GM18526 (cell line): Measurements from ENCODE around the gene CLDN17.

Experiments used
- POLR2A ChIP-seq: IDR thresholded peaks from 3 replicates; pipeline ENCODE4 v1.6.1; 2011; ENCODE audit not compliant: insufficient read length; ENCODE audit errors: extremely low read depth

Gene CLDN17, protein sequence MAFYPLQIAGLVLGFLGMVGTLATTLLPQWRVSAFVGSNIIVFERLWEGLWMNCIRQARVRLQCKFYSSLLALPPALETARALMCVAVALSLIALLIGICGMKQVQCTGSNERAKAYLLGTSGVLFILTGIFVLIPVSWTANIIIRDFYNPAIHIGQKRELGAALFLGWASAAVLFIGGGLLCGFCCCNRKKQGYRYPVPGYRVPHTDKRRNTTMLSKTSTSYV

DNA sequence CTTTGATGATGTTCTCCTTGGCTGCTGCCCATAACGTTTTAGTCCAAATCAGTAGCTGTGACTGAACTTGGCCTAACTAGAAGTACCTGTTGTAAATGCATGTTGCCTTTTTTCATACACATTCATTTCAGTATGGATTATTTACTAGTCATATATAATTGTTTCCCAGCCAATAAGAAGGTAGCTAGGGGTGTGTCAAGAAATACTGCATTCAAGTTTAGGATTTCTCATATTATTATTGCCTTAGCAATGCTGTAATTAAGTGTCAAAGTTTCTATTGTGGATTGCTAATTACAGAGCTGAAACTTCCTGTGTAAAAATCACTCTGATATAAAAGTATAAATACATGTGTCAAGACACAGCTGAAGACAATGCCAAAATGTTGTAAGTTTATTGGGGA, at the start of gene CLDN17:
Gene CLDN17 (minus strand): TSS at position 101 of the 400 bp plus-strand sequence. CDS start 188 bp downstream, outside the sequence.
- no peak for TF ChIP-seq POLR2A

DNA sequence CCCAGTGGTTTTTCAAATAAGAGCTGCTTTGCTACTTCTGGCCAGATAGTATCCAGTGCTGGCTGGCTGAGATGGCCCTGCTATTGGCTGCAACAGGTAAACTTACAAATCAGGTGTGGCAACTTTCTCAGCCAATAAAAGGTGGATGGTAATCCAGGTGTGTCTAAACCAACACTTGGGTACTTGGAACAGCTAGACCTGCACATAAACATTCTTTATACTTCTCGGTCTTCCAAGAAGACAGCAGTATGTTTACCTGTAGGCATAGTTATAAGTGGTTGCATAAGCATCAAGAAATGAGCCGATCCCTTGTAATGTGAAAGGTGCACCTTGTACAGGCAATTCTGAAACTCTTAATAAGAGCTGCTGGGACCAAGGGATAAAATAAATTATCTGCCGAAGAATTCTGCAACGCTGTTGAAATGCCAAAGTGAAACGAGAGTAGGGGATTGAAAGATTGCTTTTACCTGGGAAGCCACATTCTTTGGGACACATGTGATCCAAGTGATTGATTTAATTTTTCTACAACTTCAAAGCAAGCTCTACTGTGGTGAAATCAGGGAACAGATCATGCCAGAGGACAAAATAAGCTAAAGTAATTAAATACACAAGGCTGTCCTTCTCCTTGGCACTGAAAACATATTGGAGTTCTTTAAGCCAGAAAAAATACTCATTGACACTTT, 49.6 kb upstream of the CLDN17 start, which contains the start of gene CLDN8:
Gene CLDN8 (minus strand): TSS at position 57 of the 683 bp plus-strand sequence. CDS start 172 bp downstream, outside the sequence.
- TF ChIP-seq POLR2A, result no peak

DNA sequence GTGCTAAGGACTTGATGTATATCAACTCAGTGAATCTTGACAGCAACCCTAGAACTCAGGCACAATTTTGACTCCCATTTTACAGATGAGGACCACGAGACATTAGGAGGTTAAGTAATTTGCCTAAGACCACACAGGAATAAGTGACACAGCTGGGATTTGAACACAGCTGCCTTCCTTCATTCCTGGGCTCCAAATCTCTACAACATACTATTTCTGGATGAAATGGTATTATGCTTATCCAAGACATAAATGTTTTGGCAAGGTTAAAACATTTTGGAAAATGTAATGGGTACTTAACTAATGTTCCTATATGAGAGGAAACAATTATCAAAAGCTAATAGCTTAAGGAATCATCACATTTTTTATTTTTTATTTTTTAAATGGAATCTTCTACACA, 44.5 kb upstream of the CLDN17 start:
- no peak for TF ChIP-seq POLR2A

DNA sequence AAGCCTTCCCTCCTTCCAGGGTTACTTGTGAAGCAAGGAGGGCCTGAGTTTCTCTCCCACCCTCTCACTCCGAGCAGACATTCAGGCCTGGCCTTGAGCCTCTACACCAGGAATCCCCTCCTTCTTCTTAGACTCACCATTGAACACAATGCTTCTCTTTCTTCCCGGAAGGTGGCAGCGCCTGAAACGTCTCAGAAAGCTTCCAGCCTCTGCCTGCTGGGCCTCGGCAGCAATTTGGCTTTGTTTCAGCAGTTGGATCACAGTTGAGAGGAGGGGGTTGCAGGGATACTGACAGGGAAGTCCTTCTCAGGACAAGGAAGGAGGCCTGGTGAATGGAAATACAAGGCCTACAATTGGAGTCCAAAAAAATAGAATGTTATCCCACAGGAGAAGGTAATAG, 43.0 kb upstream of the CLDN17 start:
- TF ChIP-seq POLR2A, result no peak

DNA sequence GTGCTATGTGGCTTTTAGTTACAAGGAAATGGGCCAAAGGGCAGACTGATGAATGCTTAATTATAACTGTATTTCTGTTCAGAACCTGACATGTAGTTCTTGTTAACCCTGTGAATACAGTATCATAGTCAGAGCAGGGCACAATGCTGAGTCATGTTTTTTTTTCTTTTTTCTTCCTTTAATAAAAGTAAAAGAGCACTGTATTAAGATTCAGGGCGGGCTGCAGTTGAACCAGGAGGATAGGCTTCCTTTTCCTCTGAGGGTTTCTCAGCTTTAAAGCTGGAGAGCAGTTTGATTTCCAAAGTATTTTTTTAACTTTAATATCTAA, 40.6 kb upstream of the CLDN17 start:
- TF ChIP-seq POLR2A, result no peak

DNA sequence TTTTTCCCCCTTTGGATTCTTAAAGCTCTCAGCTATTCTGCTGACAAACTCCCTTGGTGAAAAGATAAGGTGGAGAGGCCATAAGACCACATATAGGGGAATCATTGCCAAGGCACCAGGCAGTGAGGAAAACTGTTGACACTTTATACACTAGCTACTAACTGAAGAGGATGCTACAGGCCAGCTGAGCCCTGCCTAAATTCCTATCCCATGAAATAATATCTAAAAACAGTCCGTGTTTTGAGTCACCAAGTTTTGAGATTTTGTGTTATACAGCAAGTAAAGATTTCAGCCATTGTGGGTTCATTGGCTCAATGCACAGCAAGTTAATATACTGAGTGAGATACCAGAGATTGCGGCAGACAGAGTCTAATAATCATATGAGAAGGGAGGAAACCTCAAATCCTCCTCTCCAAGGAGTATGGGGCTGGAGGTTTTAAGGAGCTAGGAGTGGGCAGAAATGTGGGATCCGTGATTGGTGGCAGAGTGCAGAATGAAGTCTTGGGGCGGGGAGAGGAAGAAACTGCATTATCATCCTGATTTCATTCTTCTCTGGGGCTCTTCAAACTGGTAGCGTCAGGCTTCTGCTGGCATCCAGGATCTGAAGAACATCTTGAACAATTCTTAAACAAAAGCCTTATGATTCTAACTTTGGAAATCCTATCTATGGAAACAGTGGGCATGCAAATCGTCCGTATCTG, 40.1 kb upstream of the CLDN17 start:
- no peak for TF ChIP-seq POLR2A

DNA sequence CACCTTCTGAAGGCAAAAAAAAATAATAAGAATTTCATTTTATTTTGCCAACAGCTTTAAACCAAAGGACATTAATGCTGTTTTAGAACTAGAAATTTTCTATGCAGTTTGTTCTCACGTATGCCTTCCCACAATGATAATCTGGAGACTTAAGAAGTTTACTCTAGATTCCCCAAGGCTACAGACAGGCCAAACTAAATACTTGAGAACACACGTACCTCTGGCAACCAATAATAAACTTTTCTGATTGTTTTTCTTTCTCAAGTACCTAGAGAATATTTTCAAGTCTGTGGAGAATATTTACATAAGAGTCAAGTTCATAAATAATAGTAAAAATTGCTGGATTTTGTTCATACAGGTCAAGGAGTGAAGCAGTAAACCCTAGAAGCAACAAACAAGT, 33.4 kb upstream of the CLDN17 start:
- no peak for TF ChIP-seq POLR2A

DNA sequence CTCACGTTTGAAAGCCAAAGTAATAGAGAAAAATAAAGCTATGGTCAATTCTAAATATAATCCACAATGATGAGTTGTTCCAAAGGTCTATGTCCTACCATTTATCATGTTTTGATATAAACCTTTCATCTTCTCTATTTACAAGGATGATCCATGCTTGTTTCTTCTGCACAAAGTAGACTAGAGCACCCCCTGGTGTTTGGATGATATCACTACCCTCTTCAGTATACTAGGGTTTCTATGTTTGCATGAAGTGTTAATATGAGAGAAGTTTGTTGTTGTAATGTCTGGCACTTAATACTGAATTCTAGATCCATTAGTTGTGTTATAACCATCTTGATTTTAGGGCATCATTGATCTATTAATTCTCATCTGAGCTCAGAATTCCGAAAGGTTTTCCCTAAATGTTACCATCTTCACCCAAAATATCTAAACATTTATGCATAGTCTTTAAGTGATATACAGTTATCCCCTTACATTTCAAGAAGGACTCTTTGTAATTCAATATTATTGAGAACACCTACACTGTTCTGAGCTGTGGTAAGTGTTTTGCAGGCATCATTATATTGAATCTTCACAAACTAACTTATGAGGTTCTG, 28.2 kb upstream of the CLDN17 start:
- no peak for TF ChIP-seq POLR2A

DNA sequence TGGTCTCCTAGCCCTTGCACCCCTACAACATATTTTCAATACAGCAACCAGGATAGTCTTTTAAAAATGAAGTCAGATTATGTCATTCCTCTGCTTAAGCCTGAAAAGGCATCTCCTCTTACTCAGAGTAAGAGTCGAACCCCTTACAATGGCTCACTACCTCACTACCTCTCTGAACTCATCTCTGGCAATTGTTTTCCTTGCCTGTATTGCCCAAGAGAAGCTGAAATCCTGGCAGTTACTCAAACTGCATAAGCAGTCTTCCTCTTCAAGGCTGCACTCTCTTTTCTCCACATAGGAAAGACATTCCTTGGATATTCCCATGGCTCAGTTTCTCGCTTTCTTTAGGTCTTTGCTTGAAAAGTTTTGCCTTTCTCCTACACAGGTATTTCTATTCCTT, 26.6 kb upstream of the CLDN17 start:
- no peak for TF ChIP-seq POLR2A

DNA sequence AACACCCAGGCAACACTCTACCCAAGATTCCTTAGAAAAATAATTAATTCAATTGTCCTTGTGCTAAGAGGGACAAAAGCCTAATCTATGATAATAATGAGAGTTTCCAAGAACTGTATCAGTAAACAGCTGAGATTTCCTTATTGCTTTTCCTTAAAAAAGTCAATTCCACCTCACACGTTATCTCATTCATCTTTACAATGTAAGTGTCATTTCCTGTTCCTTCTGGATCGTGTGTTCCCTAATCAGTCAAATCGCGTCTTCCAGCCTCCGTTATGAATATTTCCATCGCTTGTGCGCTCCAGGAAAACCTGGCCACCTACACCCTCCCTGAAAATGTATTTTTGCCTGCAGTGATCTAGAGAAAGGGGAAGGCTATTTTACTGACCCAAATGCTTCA, 23.9 kb upstream of the CLDN17 start:
- no peak for TF ChIP-seq POLR2A

DNA sequence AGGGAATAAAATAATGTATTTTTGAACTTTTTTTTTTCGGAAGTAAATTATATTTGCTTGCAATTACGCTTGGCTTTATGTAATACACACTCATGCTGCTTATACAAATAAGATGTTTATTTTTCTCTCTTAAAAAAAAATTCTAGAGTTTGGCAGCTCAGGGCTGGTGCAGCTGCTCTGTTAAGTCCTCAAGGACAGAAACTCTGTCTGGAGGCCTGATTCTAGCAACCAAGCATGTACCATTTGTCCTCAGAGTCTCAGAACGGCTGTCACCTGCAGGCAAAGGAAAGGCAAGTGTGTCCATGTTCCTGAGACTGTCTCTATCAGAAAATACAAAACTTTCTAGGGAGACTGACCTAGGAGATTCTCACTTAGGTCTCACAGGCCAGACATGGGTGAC, 23.2 kb upstream of the CLDN17 start:
- TF ChIP-seq POLR2A, result no peak

DNA sequence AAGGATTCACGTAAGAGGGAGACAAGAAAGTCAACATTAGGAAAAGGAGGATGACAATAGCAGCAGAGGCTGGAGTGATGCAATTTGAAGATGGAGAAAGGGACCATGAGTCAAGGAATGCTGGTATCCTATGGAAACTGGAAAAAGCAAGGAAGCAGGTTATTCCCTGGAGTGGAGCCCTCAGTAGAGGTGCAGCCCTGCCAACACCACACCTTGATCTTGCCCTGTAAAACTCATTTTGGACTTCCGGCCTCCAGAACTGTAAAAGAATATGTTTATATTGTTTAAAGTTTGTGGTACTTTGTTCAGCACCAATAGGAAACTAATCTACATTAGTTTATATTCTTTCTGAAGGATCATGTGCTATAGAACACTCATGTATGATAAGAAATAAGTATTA, 19.6 kb upstream of the CLDN17 start:
- no peak for TF ChIP-seq POLR2A

DNA sequence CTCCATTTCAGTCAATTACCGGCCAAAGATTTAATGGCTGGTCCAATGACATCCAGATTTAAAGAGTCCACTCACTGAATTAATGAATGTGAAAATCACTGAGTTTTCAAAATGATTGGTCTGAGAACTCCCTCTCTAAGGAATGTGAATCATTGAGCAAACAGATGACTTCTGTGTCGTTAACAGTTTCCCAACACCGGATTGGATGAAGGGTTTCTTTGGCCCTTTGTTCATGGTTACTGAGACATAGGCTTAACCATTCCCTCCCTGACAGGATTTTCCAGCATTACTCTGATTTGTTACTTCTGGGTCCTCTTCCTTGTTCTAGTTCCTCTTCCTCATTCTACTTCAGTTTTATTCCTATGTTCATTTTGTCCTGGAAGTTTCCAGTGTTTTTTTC, 1.5 kb upstream of the CLDN17 start:
- no peak for TF ChIP-seq POLR2A

DNA sequence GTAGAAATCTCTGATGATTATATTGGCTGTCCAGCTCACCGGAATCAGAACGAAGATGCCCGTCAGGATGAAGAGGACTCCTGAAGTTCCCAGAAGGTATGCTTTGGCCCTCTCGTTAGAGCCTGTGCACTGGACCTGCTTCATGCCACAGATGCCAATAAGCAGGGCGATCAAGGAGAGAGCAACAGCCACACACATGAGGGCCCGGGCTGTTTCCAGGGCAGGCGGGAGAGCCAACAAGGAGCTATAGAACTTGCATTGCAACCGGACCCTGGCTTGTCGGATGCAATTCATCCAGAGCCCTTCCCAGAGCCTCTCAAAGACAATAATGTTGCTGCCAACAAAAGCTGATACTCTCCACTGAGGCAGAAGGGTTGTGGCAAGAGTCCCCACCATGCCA, 434 bp downstream of the CLDN17 start:
- TF ChIP-seq POLR2A, result no peak

DNA sequence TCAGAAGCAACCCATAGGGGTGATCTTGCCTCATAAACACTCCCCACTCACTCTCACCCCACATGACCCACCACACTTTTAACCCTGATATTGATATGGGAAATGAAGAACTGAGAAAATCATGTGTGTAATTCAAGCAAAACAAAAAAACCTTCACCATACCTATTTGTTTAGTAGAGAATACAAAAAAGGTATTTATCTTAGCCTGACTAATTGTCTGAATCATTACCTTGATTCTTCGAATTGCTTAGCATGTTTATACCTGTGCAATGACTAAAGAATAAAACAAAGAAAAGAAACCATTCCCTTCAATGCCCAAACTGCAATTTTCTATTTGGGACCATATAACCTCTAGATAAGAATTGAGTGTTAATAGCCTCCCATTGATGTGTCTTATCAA, 1.8 kb downstream of the CLDN17 start:
- no peak for TF ChIP-seq POLR2A
